ENCODE data around the gene PSEN2.
A peak's percentile ranks its signal among the peaks of the same experiment; 100 is the strongest.
"Not testable (repeated sequence)": the region's sequence is repeated elsewhere in the genome, so short reads cannot be mapped to it uniquely, and the experiment has no call there.

PSEN2 gene

DNA sequence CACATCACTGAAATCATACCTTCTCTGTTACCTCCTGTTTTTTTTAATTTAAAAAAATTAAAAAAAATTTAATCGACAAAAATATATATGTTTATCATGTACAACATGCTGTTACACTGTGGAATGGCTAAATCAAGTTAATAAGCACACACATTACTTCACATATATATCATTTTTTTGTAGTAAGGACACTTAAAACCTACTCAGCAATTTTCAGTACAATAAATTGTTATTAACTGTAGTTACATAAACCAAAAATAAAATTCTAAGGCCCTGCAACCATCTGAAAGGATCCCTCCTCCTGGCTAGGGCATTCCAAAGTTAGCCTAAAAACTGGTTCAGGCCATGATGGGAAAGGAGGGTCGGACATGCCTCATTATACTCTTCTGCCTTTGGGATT is 46.1 kb downstream of the PSEN2 start:
- DNase-seq (ENCODE audit: low read depth), result no peak

DNA sequence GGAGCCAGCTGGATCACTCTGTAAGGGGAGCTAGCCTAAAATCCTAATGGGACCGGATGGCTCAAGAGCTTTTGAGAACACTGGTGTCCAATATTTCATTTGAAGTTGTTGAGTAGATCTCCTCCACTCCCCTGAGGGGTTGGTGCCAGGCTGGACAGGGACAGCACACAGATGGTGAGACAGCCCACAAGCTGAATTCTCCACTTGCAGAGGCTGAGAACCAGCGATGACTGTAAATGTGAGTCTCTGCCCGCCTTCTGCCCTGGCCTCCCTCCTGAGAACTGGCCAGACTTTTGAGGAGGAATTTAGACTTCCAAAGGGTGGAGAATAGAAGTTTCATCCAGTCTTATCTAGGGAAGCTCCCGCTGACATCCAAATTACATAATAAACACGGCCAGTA is 49.2 kb downstream of the PSEN2 start:
- no peak for DNase-seq (ENCODE audit: low read depth)

- no peak for DNase-seq (ENCODE audit: low read depth)
Measured at GRCh38 chr1:226919995-226920394, 49.6 kb downstream of the PSEN2 start.

DNA sequence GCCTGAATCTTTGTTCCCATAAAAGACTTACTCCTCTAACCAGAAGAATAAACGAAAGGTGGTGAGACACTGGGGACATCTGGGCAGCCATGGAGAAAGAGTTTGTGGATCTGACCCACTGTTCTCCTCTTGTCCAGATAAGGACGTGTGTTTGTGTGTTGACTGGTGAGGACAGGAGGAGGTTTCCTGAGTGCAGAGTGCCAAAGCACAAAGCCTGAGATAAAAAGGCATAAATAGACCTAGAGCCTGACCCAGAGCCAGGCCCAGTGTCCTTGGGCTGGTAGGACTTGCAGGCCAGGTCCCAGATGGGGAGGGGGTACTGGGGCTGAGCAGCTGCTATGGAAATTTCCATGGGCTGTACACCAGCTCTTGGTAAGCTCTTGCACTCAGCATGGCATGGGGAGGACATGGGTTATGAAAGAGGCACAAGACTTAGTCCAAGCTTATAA is 50.1 kb downstream of the PSEN2 start:
- no peak for DNase-seq (ENCODE audit: low read depth)

DNA sequence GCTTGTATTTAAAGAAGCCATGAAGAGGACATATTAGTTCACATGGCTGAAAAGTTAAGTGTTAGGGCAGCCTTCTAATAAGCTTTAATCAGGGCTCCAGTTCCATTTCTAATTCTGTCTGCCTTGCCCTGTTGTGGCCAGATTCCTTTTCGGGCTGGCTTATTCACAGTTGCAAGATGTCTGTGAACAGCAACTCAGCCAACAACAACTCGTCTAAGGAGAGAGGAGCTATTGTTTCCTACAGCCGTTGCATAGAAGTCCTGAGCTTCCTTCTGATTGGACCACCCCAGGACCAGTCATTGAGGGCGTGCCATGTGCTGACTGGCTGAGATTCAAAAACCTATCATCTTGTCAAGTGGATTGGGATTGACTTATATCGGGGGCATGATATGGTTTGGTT is 51.1 kb downstream of the PSEN2 start:
- DNase-seq (ENCODE audit: low read depth), result no peak

DNA sequence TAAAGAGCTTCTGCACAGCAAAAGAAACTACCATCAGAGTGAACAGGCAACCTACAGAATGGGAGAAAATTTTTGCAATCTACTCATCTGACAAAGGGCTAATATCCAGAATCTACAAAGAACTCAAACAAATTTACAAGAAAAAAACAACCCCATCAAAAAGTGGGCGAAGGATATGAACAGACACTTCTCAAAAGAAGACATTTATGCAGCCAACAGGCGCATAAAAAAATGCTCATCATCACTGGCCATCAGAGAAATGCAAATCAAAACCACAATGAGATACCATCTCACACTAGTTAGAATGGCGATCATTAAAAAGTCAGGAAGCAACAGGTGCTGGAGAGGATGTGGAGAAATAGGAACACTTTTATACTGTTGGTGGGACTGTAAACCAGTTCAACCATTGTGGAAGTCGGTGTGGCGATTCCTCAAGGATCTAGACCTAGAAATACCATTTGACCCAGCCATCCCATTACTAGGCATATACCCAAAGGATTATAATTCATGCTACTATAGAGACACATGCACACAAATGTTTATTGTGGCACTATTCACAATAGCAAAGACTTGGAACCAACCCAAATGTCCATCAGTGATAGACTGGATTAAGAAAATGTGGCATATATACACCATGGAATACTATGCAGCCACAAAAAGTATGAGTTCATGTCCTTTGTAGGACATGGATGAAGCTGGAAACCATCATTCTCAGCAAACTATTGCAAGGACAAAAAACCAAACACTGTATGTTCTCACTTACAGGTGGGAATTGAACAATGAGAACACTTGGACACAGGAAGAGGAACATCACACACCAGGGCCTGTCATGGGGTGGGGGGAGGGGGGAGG is 59.1 kb downstream of the PSEN2 start:
- DNase-seq (ENCODE audit: low read depth), result not testable (repeated sequence)

GRCh38 chr1:226934483-226935237 is 64.2 kb downstream of the PSEN2 start:
- DNase-seq (ENCODE audit: low read depth), result no peak

- no peak for DNase-seq (ENCODE audit: low read depth)
Measured at GRCh38 chr1:226937940-226938725, 67.7 kb downstream of the PSEN2 start.

DNA sequence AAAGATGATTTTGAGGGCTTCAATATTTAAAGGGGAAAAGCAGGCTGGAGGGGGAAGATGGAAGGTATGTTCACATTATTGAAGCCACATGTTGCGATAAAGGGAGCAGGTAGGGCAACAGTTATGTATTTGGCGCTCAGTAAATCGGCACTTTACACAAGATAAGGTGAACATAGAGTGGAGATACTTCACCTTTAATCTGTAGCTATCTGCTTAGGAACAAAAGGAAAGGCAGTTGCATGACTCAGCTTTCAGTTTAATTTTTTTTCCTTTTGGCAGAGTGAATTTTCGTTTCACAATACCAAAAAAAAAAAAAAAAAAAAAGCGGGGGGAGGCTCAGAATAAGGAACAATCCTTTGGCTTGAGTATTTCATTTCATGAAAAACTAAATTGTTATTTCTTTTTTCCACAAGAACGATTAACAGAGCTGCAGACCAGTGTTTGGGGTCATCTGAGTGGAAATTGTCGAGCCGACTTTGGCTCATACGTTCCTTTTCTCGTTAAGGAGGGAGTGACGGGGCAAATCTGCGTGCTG is 68.6 kb downstream of the PSEN2 start:
- DNase-seq (ENCODE audit: low read depth), result peak; percentile 27

GRCh38 chr1:226939438-226940028 is 69.1 kb downstream of the PSEN2 start:
- DNase-seq (ENCODE audit: low read depth), result no peak

DNA sequence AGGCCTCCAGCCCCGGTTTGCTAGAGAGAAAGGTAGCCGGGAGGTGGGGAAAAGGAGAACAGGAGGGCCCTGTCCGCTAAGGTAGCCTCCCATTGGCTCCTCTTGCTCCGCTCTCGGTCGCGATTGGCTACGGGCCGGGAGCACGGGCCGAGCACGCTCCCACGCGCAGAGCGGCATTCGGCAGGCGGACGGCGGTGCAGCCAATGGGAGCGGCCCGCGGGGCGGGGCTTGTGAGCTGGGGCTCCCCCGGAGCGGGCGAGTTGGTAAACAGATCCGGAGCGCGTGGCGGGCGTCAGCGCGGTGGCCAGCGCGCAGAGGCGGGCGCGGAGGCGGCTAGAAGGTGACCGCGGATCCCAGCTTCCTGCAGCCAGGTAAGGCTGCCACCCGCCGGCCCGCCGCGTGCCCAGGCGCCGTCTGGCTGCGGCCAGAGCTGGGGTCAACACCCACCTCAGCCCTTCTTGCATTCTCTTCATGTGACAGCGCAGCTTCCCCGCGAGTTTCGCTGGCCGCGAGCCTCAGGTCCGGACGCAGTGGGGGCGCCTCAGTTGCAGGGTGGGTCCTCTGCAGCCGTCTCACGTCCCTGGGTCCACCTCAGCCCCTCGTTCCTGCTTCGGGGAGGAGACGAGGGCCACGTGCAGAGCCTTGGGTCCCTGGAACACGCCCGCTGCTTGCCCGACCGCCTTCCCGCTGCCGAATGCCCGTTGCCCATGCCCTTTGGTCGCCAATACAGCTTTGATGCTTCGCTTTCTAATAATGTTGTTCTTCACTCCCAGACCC is 69.8 kb downstream of the PSEN2 start, which contains the start of gene COQ8A:
Gene COQ8A (plus strand): TSS at position 266 of the 777 bp plus-strand sequence. CDS start 21,092 bp downstream, outside the sequence.
- peak; percentile 96 for DNase-seq (ENCODE audit: low read depth)

- no peak for DNase-seq (ENCODE audit: low read depth)
Measured at GRCh38 chr1:226940806-226941067, 70.3 kb downstream of the PSEN2 start.

- no peak for DNase-seq (ENCODE audit: low read depth)
Measured at GRCh38 chr1:226942392-226942791, 72.0 kb downstream of the PSEN2 start.

GRCh38 chr1:226943156-226943555 is 72.7 kb downstream of the PSEN2 start:
- DNase-seq (ENCODE audit: low read depth), result no peak

- no peak for DNase-seq (ENCODE audit: low read depth)
Measured at GRCh38 chr1:226943927-226944326, 73.5 kb downstream of the PSEN2 start.

DNA sequence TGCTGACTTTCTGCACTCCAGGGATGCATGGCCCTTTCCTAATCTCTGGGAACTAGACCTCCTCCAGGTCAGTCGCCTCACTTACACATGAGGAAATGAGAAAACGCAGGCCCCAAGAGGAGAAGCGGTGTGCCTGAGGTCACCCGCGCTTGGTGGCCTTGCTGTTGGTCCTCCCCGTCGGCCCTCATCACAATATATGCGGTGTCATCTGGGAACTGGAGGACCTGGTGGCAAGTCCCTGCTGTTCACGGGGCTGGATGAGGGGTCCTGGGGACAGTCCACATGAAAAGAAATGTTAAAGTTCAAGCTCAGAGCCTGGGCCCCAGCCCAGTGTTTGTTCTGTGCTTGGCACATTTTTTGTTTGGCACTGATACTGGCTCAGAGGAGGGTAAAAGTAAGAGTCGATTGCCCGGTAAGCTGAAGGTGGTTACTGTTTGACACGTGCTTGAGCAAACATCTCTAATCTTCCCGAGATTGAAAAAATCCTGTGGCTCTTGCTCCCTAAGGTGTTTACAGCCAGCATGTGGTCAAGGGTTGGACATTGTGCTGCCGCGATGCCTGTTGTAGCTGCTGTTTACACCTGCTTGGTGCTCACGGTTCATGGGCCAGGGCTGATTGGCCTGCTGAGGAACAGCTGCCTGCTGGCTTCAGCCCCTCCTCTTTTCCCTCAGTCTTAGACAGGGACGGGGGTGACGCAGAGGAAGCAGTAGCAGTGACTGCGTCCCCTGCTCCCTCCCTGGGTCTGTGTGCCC is 74.9 kb downstream of the PSEN2 start:
- no peak for DNase-seq (ENCODE audit: low read depth)
